WERI-Rb-1 (cell line): ENCODE results near the gene JTB.

ENCODE experiments used
- DNase-seq: peaks from one replicate; pipeline ENCODE4 v3.0.0-alpha.2; 2020
- H3K27ac ChIP-seq: fragments of 250-450 bp; sonication (Bioruptor Pico); 2 replicates; pipeline ENCODE4 v1.5.1; 2020; ENCODE audit warnings: mild to moderate bottlenecking, moderate library complexity
- H3K27me3 ChIP-seq: fragments of 250-450 bp; sonication (Bioruptor Pico); 2 replicates; pipeline ENCODE4 v1.5.1; 2021; ENCODE audit warnings: mild to moderate bottlenecking, low read depth, moderate library complexity; ENCODE audit not compliant: insufficient read depth, severe bottlenecking
- H3K36me3 ChIP-seq: fragments of 250-450 bp; sonication (Bioruptor Pico); 2 replicates; pipeline ENCODE4 v1.5.1; 2020; ENCODE audit warnings: mild to moderate bottlenecking, moderate library complexity
- H3K4me3 ChIP-seq: 2 replicates; pipeline ENCODE4 v1.5.1; 2011; ENCODE audit warnings: low read depth, mild to moderate bottlenecking, control low read depth, low read length
- H3K9me3 ChIP-seq: fragments of 250-450 bp; sonication (Bioruptor Pico); 2 replicates; pipeline ENCODE4 v1.5.1; 2021; ENCODE audit warnings: mild to moderate bottlenecking, moderate library complexity; ENCODE audit not compliant: severe bottlenecking
- TF ChIP-seq, protein P1 (sequence below): IDR thresholded peaks from 2 replicates; pipeline ENCODE4 v1.5.1; 2011; ENCODE audit warnings: low read depth, mild to moderate bottlenecking, control low read depth, inconsistent platforms, low read length

The JTB gene

DNA sequence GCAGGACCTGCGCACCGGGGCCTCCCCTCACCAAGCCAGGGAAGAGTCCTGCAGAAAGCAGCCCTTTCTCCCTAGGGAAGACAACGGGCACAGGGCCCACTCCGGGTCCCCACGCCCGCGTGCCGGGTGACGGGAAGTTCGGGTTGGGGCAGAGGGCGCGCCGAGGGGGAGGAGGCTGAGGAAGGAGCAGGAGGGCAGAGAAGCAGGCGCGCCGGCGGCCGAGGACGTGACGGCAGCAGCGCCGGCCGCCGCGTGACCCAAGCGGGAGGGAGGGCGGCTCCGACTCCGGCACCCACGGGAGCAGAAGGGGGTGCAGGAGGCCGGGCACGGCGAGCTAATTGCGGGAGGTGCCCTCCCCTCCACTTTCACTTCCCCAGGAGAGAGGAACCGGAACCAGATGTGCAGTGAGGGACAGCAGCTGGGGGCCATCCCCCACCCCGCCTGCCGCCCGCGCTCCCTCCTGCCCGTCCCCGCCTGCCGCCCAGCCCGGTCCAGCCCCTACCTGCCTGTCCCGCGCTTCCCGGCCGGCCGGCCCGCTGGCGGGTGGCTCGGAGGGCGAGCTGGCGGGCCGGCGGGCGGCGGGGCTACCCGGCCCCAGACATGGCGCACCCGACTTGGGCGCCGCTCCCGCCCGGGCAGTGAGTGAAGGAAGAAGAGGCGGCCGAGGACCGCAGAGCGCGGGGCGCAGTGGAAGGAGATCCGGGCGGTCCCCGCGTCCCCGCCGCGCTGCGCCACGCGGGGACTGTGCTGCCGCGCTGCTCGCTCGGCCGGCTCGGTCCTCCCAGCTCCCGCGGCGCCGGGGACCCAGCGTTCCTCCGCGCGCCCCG lies 31.5 kb downstream of the JTB start:
- H3K4me3 ChIP-seq = peak overlapping the region; percentile 61
- H3K27ac ChIP-seq = peak overlapping the region; percentile 77
- TF ChIP-seq, protein P1, sequence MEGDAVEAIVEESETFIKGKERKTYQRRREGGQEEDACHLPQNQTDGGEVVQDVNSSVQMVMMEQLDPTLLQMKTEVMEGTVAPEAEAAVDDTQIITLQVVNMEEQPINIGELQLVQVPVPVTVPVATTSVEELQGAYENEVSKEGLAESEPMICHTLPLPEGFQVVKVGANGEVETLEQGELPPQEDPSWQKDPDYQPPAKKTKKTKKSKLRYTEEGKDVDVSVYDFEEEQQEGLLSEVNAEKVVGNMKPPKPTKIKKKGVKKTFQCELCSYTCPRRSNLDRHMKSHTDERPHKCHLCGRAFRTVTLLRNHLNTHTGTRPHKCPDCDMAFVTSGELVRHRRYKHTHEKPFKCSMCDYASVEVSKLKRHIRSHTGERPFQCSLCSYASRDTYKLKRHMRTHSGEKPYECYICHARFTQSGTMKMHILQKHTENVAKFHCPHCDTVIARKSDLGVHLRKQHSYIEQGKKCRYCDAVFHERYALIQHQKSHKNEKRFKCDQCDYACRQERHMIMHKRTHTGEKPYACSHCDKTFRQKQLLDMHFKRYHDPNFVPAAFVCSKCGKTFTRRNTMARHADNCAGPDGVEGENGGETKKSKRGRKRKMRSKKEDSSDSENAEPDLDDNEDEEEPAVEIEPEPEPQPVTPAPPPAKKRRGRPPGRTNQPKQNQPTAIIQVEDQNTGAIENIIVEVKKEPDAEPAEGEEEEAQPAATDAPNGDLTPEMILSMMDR = no peak
- DNase-seq = peak; percentile 78
- H3K36me3 ChIP-seq = peaks cover 82% of the 10 kb centered on the region
- H3K27me3 ChIP-seq = no peaks in the 10 kb centered on the region
- no peaks in the 10 kb centered on the region for H3K9me3 ChIP-seq

DNA sequence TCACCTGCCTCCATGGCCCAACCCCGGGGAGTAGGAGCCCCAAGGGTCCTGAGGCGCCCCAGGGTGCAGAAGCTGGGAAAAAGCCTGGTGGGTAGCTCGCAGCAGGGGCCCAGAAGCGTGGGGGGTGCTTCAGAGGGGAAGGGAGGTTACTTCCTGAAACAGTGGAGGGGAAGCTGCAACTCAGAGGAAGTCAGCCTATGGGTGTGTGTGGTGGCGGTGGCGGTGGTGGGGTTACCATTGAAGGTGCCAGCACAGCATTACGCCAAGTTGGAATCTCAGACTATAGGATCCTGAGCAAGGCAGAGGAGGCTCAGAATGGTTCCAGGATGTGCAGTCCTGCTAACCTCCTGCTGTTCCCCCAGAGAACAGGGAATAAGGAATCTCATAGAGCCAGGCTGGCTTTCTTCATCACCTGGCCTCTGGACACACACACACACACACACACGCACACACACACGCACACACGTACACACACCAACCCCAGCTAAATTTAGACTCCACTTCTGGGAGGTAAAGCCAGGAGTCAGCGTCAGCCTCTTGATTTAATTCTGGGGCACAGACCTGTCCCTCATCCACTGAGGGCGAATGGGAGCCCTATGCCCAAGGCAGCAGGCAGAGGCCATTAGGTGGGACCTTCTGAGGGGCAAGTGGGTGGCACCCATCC lies 32.2 kb downstream of the JTB start:
- TF ChIP-seq, protein P1 = no peak
- Histone ChIP-seq H3K27ac (peak overlapping the region; percentile 77), H3K36me3 (peaks cover 82% of the 10 kb centered on the region)

DNA sequence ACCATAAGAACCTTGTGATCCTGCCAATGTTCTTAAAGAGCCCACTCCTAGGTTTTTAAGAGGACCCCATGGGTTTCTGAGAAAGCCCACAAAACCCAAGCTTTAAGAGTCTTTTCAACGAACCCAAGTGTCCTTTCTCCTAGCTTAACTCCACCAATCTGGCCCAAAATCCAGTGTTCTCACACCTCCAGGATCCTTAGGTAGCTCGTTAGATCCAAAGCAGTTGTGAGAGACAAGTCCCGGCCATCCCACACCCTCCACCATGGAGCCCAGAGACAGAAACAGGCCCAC lies 32.7 kb downstream of the JTB start:
- Histone ChIP-seq H3K27me3 (no peaks in the 10 kb centered on the region), H3K4me3 (no peak overlapping the region), H3K9me3 (no peaks in the 10 kb centered on the region), H3K27ac (no peak overlapping the region), H3K36me3 (peaks cover 82% of the 10 kb centered on the region)
- TF ChIP-seq, protein P1 = no peak
- DNase-seq = no peak

More for the DNA sequence above, 32.2 kb downstream of the JTB start:
- peak overlapping the region; percentile 61 for H3K4me3 ChIP-seq
- no peaks in the 10 kb centered on the region for H3K9me3 ChIP-seq
- H3K27me3 ChIP-seq = no peaks in the 10 kb centered on the region
- no peak for DNase-seq

DNA sequence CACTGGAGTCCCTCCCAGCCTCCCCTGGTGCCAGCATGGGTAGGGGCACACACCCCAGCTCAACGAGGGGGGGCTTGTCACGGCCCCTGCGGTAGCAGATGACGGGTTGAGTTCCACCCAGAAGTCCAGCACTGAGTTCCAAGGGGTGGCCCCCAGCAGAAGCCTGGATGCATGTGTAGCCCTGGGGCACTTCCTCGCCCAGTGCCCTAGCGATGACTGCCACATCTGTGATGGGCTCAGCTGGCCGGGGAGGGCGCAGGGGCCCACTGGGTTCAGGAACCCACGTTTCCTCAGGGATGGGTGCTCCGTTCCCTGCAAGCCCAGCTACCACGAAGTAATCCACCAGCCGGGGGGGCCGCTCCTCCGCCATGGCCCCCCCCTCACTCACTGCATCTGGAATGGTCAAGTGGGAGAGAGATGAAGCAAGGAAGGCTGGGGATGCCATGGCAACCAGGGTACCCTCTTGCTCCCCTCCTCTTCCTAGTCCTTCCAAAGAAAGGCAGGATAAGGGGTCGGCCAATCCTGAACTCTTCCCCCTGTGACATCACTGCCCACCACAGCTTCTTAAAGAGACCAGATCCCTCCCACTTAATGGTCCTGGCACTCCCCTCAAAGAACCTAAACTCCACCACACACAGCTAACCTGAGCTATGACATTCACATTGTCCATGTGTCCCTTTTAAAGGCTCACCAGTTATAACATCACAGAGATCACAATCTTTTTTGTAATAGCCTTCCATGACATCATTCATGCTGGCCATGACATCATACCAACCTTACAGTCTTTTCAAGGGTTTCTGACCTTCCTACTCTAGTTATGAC lies 33.3 kb downstream of the JTB start:
- Histone ChIP-seq H3K27me3 (no peaks in the 10 kb centered on the region), H3K9me3 (no peaks in the 10 kb centered on the region), H3K27ac (no peak overlapping the region), H3K36me3 (peaks cover 82% of the 10 kb centered on the region), H3K4me3 (no peak overlapping the region)
- TF ChIP-seq, protein P1 = no peak
- no peak for DNase-seq

DNA sequence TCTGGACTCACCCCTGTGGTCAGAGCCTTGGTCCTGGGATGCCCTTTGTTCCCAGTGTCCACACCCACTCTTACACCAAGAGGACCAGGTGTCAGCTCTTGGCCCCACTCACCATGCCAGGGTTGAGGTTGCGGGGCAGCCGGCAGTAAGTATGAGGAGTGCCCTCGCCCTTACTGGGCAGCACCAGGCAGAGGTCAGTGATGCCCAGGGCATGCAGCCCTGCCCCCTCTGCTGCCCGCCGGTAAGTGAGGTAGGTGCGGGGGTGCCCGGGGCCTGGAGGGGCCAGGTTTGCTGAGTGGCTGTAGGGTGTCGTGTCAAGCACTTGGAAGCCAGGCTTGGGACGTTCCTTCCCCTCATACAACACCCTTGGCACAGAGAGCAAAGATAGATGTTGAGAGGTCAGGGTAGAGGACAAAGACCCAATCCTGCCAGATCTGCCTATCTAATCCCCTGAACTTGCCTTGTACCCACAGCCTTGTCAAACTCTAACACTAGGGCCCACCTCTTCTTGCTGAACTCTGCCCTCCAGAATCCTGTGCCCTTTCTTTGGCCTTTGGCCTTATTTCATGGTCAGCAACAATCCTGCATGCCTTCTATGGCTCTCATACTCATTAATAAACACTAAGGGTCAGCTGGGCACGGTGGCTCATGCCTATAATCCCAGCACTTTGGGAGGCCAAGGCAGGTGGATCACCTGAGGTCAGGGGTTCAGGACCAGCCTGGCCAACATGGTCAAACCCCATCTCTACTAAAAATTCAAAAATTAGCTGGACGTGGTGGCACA lies 34.5 kb downstream of the JTB start:
- TF ChIP-seq, protein P1 = no peak
- no peak overlapping the region for H3K27ac ChIP-seq

More for the DNA sequence above, 34.5 kb downstream of the JTB start:
- Histone ChIP-seq H3K36me3 (peaks cover 80% of the 10 kb centered on the region), H3K4me3 (no peak overlapping the region), H3K9me3 (no peaks in the 10 kb centered on the region), H3K27me3 (no peaks in the 10 kb centered on the region)
- no peak for DNase-seq
